Activated CD8-positive, alpha-beta memory T cell treated with anti-CD3 and anti-CD28 coated beads, Interleukin-2, amount 50 U/mL, for 1 hour (primary cell): ENCODE results near the gene TRIM59.

Experiments
- DNase-seq: peaks from one replicate; pipeline ENCODE4 v3.0.0-alpha.2; 2020; ENCODE audit errors: extremely low read depth

The TRIM59 gene

DNA sequence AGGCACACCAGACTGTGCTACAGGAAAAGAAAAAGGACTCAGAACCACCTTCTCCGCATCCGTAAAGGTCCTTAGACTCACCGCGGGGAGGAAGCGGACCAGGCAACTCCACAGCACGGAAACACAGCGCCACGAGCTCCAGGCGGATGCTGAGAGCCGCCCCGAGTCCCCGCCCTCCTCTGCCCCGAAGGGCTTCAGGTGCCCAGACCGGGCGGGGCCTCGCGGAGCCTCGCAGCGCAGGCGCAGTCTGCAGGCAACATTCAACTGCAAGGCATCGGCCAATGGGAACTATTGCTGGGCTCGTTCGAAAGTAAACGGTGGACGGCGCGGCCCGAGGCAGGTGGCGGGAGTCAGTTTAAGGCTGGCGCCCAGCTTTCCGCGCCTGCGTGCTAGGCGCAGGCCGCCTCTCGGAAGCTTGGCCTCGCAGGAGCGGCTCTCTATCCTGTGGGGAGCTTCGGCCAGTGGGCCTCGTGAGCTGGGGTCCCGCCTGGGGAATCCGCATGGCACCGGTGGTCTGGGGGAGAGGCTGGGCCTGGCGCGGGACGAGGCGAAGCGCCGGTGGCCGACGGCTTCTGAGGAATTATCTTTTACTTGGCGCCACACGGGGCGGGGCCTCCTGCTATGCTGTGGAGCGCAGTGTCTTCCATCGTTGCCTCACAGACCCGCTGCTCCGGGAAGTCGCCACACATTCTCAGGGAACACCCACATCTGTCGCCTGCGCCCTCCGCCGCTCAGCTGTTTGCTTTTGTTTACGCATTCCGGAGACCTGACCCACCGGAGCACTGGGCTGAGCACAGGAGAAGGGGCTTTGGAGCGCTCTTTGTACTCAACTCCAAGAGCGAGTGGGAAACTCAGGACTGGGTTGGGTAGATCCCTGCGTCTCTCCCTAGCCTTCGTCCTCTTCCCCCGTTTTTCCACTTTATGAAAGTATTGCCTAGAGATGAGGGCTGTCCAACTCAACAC lies at the start of gene TRIM59:
Gene TRIM59, minus strand, starts transcription at position 151 of the 963 bp plus-strand sequence. CDS start 10,603 bp downstream, outside the sequence.
- DNase-seq: peak; percentile 89

- no peak for DNase-seq
Measured at GRCh38 chr3:160498202-160498601, 48.6 kb upstream of the TRIM59 start.

DNA sequence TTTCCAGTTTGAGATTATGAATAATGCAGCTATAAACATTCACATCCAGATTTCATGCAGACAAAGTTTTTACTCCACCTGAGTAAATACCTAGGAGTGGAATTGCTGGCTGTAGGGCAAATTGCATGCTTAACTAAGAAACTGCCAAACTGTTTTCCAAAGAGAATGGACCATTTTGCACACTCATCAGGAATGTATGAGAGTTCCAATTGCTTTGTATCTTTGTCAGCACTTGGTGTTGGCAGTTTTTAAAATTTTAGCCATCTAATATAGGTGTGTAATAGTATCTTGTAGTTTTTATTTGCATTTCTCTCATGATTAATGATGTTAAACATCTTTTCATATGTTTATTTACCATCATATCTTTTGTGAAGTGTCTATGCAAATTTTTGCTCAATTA lies 40.6 kb upstream of the TRIM59 start:
- no peak for DNase-seq

- DNase-seq: no peak
Measured at GRCh38 chr3:160486459-160486869, 36.9 kb upstream of the TRIM59 start.

DNA sequence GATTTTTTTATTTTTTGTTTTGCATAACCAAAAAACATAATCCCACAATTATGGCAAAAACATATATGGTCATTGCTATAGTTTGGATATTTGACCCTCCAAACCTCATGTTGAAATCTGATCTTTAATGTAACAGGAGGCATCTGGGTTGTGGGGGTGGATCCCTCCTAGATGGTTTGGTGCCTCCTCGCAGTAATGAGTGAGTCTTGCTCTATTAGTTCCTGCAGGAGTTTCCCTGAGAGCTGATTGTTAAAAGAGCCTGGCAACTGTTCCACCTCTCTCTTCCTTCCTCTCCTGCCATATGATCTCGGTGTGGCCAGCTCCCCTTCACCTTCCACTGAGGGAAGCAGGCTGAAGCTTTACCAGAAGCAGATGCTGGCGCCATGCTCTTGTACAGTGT lies 33.2 kb upstream of the TRIM59 start:
- DNase-seq: no peak

DNA sequence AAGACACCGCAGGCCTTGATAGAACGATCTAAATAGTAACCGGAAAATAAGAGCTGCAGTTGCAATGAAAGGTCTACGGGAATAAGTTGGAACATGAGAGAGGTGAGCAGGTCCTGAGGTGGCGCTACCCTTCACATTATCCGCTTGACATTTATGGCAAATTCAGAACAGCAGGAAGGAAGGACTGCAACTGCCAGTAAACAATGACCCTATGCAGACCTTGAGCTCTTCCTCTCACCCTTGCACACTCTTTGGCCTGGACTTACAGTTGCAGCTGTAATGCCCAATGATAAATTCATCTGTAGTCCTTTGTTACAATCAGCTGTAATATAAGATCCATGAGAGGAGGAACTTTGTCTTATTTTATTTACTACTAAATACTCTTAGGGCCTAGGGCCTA lies 32.3 kb upstream of the TRIM59 start:
- DNase-seq: no peak

- DNase-seq: no peak
Measured at GRCh38 chr3:160480931-160481330, 31.3 kb upstream of the TRIM59 start.

DNA sequence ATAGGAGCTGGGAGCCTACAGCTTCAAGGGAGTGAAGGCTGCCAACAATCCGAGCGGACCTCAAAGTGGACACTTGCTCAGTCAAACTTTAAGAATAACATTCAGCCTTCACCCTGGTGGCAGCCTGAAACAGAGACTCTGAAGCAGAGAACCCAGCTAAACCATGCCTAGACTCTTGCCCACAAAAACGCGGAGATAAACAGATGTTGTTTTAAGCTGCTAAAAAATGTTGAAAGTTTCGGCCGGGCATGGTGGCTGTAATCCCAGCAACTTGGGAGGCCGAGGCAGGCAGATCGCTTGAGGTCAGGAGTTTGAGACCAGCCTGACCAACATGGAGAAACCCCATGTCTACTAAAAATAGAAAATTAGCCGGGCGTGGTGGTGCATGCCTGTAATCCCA lies 29.8 kb upstream of the TRIM59 start:
- DNase-seq: no peak

GRCh38 chr3:160478338-160478737 lies 28.8 kb upstream of the TRIM59 start:
- DNase-seq: no peak

GRCh38 chr3:160477750-160478149 lies 28.2 kb upstream of the TRIM59 start:
- DNase-seq: no peak

DNA sequence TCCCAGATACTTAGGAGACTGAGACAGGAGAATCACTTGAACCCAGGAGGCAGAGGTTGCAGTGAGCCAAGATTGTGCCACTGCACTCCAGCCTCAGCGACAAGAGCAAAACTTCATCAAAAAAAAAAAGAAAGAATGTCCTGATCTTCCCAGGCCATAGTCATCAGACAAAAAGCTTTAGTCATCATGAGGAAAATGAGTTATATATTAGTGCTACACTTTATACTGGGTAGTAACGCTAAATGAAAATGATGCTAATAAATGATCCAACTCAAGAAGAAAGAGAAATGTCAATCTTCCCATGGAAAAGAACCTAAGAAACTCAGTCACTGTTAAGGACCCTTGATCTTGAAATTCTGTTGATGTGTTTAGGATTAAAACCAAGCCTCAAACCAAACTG lies 26.3 kb upstream of the TRIM59 start:
- no peak for DNase-seq

- DNase-seq: no peak
Measured at GRCh38 chr3:160475153-160475552, 25.6 kb upstream of the TRIM59 start.

DNA sequence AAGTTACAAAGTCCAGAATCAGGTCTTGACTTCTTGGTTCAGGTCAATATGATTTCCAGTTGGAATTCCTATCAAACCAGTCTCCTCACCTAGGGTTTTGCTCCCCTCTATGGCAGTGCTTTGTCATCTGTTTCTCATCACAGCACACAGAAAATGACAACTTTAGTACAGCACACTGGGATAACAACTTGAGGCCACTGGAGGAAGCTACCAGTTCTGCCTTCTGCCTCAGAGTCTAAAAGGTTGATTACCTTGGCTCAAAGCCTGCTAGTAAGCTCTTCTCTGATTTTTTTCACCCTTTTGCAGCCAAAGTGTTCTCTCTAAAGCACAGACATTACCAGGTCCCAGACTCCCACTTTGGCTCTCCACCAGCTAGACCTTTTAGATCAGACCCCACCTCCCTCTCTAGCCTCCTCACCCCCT lies 24.8 kb upstream of the TRIM59 start:
- DNase-seq: no peak

GRCh38 chr3:160473978-160474377 lies 24.4 kb upstream of the TRIM59 start:
- DNase-seq: no peak

DNA sequence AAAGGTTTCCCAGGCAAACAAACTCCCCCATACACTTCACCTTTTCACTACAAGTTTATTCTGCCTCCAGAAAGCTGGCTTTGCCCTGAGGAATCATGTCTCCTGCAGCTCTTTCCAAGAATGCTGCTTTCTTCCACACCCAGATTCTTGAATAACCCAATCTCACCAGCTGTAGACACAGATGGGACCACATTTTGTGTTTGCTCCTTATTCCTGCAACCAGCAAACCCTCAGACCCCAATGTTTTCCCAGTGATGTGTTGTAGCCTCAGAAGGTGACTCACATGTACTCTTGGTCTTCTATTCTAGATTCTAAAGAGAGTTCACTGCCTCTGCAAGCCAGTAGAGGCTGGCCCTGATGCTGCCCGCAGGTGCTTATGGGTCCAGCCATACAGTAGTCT lies 23.6 kb upstream of the TRIM59 start:
- DNase-seq: no peak

- no peak for DNase-seq
Measured at GRCh38 chr3:160472344-160472743, 22.8 kb upstream of the TRIM59 start.

GRCh38 chr3:160471892-160472291 lies 22.3 kb upstream of the TRIM59 start:
- DNase-seq: no peak

- DNase-seq: no peak
Measured at GRCh38 chr3:160470181-160470580, 20.6 kb upstream of the TRIM59 start.

DNA sequence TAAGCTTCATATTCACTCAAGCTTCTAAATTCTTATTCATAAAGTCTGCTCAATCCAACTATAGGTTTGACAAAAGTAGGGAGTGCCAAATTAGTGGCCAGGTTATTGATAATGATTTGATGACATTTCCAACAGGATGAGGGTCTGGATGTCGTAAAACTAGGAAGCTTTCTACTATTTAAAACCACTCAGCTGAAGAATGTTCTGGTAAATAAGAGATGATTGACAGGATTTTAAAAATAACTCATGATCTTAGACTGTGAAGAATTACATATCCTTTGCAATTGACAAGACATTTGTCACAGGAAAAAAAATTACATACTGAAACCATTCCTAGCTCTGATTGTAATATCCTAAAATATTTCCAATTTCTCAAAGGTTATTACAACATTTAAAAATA lies 15.4 kb upstream of the TRIM59 start:
- no peak for DNase-seq

DNA sequence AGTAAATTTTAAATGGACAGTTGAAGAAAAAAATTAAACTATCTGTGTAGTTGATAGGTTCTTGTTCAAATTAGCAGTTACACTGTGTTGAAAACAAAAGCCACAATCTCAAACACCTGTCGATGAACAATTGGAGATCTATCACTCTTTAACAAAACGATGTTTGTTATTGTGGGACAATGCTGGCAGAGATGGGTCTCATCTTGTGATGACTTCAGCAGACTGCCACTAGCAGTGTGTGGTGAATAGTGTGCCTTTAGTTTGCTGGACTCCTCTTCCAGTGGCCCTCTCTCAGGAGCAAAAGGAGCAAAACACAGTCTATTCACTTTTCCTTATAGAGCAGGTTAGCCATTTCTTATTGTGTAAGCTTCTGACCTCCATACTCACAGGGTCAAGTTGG lies 14.7 kb upstream of the TRIM59 start:
- DNase-seq: no peak

GRCh38 chr3:160460033-160460432 lies 10.4 kb upstream of the TRIM59 start:
- DNase-seq: no peak

- DNase-seq: no peak
Measured at GRCh38 chr3:160459450-160459970, 9.9 kb upstream of the TRIM59 start.

DNA sequence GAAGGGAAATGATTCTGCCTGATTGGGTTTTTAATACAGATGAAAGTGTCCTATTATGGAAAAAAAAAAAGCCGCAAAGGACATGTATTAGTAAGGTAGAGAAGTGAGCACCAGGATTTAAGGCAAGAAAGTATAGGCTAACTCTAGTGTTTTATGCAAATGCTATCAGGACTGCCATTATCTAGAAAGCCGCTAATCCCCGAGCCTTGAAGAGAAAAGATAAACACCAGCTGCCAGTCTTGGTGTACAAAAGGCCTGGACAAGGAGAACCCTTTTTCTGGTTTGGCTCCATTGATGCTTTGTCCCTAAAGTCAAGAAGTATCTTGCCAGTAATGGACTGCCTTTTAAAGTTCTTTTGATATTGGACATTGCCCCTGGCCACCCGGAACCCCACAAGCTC lies 8.6 kb upstream of the TRIM59 start:
- DNase-seq: no peak
